HFFc6 (cell line): Measurements from ENCODE around the gene CTNND1. TPM values are rescaled to one million over a fixed set of nuclear protein-coding genes. Genes with fewer than 3 reads are reported as not detected.

Experiments used
- DNase-seq: peaks from one replicate; pipeline ENCODE4 v3.0.0-alpha.2; 2018
- H3K27ac Mint-ChIP-seq: 2 replicates; pipeline ENCODE4 v1.8.0; 2020; ENCODE audit warnings: mild to moderate bottlenecking, mixed read lengths
- H3K27me3 Mint-ChIP-seq: 2 replicates; pipeline ENCODE4 v1.8.0; 2021; ENCODE audit warnings: mild to moderate bottlenecking, moderate library complexity, mixed read lengths; ENCODE audit not compliant: insufficient read depth
- H3K36me3 Mint-ChIP-seq: 2 replicates; pipeline ENCODE4 v1.8.0; 2021; ENCODE audit warnings: low read depth, mixed read lengths
- H3K4me1 Mint-ChIP-seq: 2 replicates; pipeline ENCODE4 v1.8.0; 2020; ENCODE audit warnings: low read depth, mixed read lengths
- H3K4me3 Mint-ChIP-seq: 2 replicates; pipeline ENCODE4 v1.8.0; 2020; ENCODE audit warnings: mild to moderate bottlenecking, moderate library complexity, mixed read lengths
- H3K9me3 Mint-ChIP-seq: 2 replicates; pipeline ENCODE4 v1.8.0; 2020; ENCODE audit warnings: mild to moderate bottlenecking, mixed read lengths
- CTCF ChIP-seq: fragments of 200-600 bp; sonication (generic); IDR thresholded peaks from 2 replicates; pipeline ENCODE4 v1.5.0; 2021; ENCODE audit warnings: antibody characterized with exemption, mild to moderate bottlenecking
- total RNA-seq, 6 experiments: library from RNA; stranded (reverse); fragmentation: NEBNext Ultra II Directional; extraction: Animal tissue kit (Norgen Biotek cat#: 25700); gene quantifications; 2 replicates in 1 of 6; 3 replicates in 5 of 6; pipeline ENCODE4 v1.2.3, GENCODE V29; 2021

Gene CTNND1
- total RNA-seq, 6 experiments from 2014 or later, result 131 to 153 (median 147) TPM

GRCh38 chr11:57802411-57802810 is 40.8 kb downstream of the CTNND1 start:
- Mint-ChIP-seq H3K4me3 (no peak overlapping the region), H3K27ac (peak overlapping the region; percentile 7; the same call in 1 of the 2 replicates), H3K9me3 (no peaks in the 10 kb centered on the region), H3K4me1 (peaks cover 48% of the 10 kb centered on the region), H3K36me3 (peaks cover 42% of the 10 kb centered on the region), H3K27me3 (no peaks in the 10 kb centered on the region; the same call in none of the 2 replicates)
- no peak for TF ChIP-seq CTCF
- no peak for DNase-seq

GRCh38 chr11:57804466-57804865 is 42.9 kb downstream of the CTNND1 start:
- no peak for TF ChIP-seq CTCF
- H3K4me1 Mint-ChIP-seq, result peaks cover 30% of the 10 kb centered on the region
- H3K9me3 Mint-ChIP-seq, result no peaks in the 10 kb centered on the region
- no peak overlapping the region for H3K4me3 Mint-ChIP-seq
- peaks cover 53% of the 10 kb centered on the region for H3K36me3 Mint-ChIP-seq
- DNase-seq, result no peak
- no peaks in the 10 kb centered on the region; the same call in 1 of the 2 replicates for H3K27me3 Mint-ChIP-seq
- no peak overlapping the region for H3K27ac Mint-ChIP-seq

- Mint-ChIP-seq H3K4me3 (no peak overlapping the region), H3K36me3 (peaks cover 53% of the 10 kb centered on the region), H3K27ac (no peak overlapping the region), H3K9me3 (no peaks in the 10 kb centered on the region), H3K27me3 (no peaks in the 10 kb centered on the region; the same call in 1 of the 2 replicates), H3K4me1 (peaks cover 17% of the 10 kb centered on the region)
- DNase-seq, result no peak
- TF ChIP-seq CTCF, result no peak
Measured at GRCh38 chr11:57805780-57806179, 44.2 kb downstream of the CTNND1 start.

- no peak for TF ChIP-seq CTCF
- Mint-ChIP-seq H3K36me3 (peaks cover 41% of the 10 kb centered on the region), H3K9me3 (no peaks in the 10 kb centered on the region), H3K4me3 (no peak overlapping the region), H3K27ac (no peak overlapping the region), H3K27me3 (no peaks in the 10 kb centered on the region), H3K4me1 (no peaks in the 10 kb centered on the region)
- no peak for DNase-seq
Measured at GRCh38 chr11:57812634-57813033, 51.0 kb downstream of the CTNND1 start.

- Mint-ChIP-seq H3K27ac (no peak overlapping the region), H3K27me3 (no peaks in the 10 kb centered on the region), H3K9me3 (no peaks in the 10 kb centered on the region), H3K4me1 (no peaks in the 10 kb centered on the region), H3K4me3 (no peak overlapping the region), H3K36me3 (peaks cover 39% of the 10 kb centered on the region)
- no peak for TF ChIP-seq CTCF
- DNase-seq, result no peak
Measured at GRCh38 chr11:57815476-57815875, 53.9 kb downstream of the CTNND1 start.

- no peak overlapping the region for H3K4me3 Mint-ChIP-seq
- no peak overlapping the region for H3K27ac Mint-ChIP-seq
- no peak for TF ChIP-seq CTCF
- no peak for DNase-seq
- H3K9me3 Mint-ChIP-seq, result no peaks in the 10 kb centered on the region
- no peaks in the 10 kb centered on the region for H3K4me1 Mint-ChIP-seq
- peaks cover 39% of the 10 kb centered on the region for H3K36me3 Mint-ChIP-seq
- H3K27me3 Mint-ChIP-seq, result no peaks in the 10 kb centered on the region
Measured at GRCh38 chr11:57815877-57816276, 54.3 kb downstream of the CTNND1 start.
